ENCODE results near the gene HNRNPH1.

The HNRNPH1 gene

DNA sequence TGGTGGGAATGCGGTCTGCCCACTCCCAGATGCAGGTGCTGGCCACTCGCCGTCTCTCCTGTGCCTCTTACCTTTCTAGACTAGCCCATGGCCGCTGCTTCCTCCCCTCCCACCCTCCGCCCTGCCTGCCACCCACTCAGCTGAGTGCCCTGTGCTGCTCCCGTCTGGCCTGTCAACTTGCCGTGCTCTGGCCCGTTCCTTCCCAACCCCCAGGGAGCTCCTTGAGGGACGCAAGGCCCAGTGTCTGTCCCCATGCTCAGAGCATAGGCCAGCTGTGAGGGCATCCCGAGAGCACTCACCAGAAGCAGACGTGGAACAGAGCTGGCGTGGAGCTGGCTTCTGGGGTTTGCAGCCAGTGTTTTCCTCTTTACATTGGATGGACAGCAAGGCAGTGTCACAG lies 20.2 kb downstream of the HNRNPH1 start:
- no peak for DNase-seq (ENCODE audit: low read depth)

DNA sequence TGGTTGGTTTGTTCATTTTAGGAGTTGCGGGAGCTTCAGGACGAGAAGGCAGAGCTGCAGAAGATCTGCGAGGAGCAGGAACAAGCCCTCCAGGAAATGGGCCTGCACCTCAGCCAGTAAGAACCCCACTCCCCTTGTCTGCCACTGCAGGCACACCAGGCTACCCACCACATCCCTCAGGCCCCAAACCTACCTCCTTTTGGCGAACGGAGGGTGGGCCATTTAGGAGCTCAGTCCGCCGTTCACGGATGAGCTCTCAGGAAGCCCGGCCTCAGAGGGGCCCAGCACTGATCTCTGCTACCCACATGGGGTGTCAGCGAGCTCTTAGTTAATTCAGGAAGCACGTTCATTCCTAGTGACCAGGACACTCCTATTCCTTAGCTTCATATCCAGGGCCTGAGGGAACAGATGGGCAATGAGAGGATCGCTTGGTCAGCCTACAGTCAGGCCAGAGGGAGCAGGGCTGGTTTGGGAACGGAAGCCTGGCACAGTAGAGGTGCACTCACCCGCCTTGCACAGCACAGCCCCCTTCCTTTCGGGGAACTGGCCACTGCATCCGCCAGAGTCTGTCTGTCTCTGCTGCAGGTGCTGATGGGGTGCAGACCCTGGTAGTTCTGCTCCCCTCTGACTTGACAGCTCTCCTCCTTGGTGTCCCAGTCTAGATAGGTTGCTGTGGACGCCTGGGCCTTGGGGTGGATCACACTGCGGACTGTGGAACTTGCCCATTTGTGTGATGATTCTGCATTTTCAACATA lies 21.4 kb downstream of the HNRNPH1 start:
- DNase-seq (ENCODE audit: low read depth): no peak

GRCh38 chr5:179599973-179600372 lies 23.5 kb downstream of the HNRNPH1 start:
- DNase-seq (ENCODE audit: low read depth): no peak

- DNase-seq (ENCODE audit: low read depth): no peak
These were observed 23.9 kb downstream of the HNRNPH1 start for GRCh38 chr5:179599566-179599965.

- no peak for DNase-seq (ENCODE audit: low read depth)
These were observed 24.4 kb downstream of the HNRNPH1 start for GRCh38 chr5:179599100-179599499.

DNA sequence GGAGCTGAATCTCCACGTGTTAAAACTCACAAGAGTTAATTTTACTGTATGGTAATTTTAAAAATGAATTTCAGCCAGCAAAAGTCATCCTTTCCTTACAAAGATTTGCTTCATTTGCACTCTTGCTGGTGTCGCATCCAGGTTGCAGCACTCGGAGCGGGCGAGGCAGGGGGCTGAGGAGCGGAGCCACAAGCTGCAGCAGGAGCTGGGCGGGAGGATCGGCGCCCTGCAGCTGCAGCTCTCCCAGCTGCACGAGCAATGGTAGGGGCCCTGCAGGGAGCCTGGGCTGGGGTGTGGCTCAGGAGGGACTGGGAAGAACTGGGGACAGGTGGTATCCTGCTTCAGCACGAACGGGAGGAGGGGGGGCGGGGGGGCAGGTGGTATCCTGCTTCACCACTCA lies 27.1 kb downstream of the HNRNPH1 start:
- no peak for DNase-seq (ENCODE audit: low read depth)

- no peak for DNase-seq (ENCODE audit: low read depth)
These were observed 27.6 kb downstream of the HNRNPH1 start for GRCh38 chr5:179595916-179596315.

- DNase-seq (ENCODE audit: low read depth): no peak
These were observed 35.3 kb downstream of the HNRNPH1 start for GRCh38 chr5:179588166-179588565.

- no peak for DNase-seq (ENCODE audit: low read depth)
These were observed 37.5 kb downstream of the HNRNPH1 start for GRCh38 chr5:179585941-179586401.

GRCh38 chr5:179577286-179577960 lies 46.0 kb downstream of the HNRNPH1 start:
- DNase-seq (ENCODE audit: low read depth): no peak

DNA sequence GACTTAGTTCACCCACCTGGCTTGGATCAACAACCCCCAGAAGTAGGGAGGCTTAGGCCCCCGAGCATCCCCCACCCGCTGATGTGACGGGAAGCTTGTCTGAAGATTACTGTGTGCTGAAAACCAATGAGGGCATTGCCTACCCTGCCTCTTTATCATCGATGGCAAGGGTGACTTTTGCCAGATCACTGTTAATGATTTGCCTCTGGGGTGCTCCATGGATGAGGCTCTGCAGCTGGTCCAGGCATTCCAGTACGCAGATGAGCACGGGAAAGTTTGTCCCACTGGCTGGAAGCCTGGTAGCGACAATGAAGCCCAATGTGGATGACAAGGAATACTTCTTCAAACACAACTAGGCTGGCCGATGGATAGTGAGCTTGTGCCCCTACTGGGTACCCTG lies 51.1 kb downstream of the HNRNPH1 start:
- DNase-seq (ENCODE audit: low read depth): no peak

- DNase-seq (ENCODE audit: low read depth): no peak
These were observed 54.8 kb downstream of the HNRNPH1 start for GRCh38 chr5:179568721-179569120.

GRCh38 chr5:179564526-179564925 lies 58.9 kb downstream of the HNRNPH1 start:
- no peak for DNase-seq (ENCODE audit: low read depth)
